SK-MEL-5 (cell line): ENCODE measurements around the gene C9orf72. TPM values are rescaled to one million over a fixed set of nuclear protein-coding genes. Genes with fewer than 3 reads are reported as not detected.

Experiments used
- DNase-seq: peaks from one replicate; pipeline ENCODE4 v3.0.0-alpha.2; 2016; ENCODE audit warnings: low read depth, low spot score
- in situ Hi-C: cut with HindIII; loops from 2 replicates; pipeline ENCODE4 v1.10.0; 2016; ENCODE audit warnings: low sequenced_read_pairs, high pct_unique_total_duplicates, low pct_unique_long_range_greater_than_20kb
- total RNA-seq: library from RNA; depleted of rRNA; stranded (reverse); fragments of >200 nt; shearing (Covaris generic); gene quantifications from 2 replicates; pipeline ENCODE4 v1.2.3, GENCODE V29; 2014

C9orf72 gene
- total RNA-seq, 1 experiment from 2014 or later, result not detected

DNA sequence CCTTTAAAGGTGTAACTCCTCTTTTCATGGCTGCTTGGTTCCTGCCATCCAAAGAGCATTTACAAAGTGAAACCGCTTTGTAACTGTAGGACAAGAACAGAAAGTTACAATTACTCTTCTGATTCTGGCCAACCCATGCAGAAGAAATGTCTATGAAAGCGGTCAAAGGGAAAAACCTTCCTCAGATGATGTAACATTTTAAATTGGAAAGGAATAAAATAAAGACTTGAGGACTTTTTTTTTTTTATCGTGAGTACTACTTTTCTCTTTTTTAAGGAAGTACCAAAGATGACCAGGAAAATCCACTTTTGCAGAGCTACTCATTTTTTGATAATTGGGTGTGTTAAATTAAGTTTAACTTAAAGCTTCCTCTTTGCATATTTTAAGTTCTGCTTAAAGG is 13.0 kb upstream of the C9orf72 start:
- no peak for DNase-seq
- in situ Hi-C loops, result no loop called here

GRCh38 chr9:27584931-27585330 is 11.7 kb upstream of the C9orf72 start:
- in situ Hi-C loops, result no loop called here
- no peak for DNase-seq

- in situ Hi-C loops, result no loop called here
- DNase-seq, result no peak
These were observed 9.5 kb upstream of the C9orf72 start for GRCh38 chr9:27582794-27583193.

DNA sequence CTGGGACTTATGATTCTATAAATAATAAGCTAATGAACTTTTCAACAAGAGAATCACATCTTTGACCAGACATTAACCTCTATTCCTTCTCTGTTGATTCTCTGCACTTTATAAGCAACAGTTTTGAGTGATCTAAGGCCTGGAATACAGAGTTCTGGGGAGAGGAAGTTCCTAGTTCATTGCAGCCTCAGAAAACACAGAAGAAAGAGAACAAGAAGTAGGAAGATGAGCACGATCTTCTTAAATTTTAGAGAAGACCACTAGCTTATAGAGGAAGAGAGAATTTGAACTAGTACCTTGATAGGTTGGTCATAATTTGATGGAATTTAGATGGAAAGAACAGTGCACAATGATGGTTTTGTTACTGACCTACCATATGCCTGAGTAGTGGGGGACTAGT is 8.5 kb upstream of the C9orf72 start:
- no peak for DNase-seq
- in situ Hi-C loops, result no loop called here

DNA sequence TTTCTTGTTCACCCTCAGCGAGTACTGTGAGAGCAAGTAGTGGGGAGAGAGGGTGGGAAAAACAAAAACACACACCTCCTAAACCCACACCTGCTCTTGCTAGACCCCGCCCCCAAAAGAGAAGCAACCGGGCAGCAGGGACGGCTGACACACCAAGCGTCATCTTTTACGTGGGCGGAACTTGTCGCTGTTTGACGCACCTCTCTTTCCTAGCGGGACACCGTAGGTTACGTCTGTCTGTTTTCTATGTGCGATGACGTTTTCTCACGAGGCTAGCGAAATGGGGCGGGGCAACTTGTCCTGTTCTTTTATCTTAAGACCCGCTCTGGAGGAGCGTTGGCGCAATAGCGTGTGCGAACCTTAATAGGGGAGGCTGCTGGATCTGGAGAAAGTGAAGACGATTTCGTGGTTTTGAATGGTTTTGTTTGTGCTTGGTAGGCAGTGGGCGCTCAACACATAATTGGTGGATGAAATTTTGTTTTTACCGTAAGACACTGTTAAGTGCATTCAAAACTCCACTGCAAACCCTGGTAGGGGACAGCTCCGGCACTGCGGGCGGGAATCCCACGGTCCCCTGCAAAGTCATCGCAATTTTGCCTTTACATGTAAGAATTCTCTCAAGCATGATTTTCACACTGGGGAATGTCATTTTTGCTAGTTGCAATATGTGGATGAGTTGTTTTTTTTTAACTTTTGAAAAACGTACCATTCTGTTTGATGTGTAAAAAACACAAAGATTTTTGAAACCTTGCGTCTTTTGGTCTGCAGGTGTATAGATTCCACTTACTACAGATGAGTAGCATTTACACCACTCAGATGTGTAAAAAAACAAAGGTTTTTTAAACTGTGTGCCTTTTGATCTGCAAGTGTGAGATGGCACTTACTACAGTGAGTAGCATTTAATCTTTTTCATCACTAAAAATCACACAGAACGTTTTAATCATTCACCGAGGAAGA is 631 bp upstream of the C9orf72 start:
- no peak for DNase-seq
- in situ Hi-C loops, result no loop called here

DNA sequence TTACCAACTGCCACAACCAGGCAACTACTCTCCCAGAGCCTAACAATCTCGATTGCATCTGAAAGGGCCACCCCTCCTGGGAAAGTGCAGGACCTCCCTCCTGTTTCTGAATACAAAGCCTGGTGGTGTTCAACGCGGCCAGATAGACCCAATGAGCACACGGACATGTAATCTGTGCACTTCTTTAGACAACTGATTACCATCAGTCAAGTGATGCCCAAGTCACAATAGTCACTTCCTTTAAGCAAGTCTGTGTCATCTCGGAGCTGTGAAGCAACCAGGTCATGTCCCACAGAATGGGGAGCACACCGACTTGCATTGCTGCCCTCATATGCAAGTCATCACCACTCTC is 739 bp downstream of the C9orf72 start:
- DNase-seq, result no peak
- in situ Hi-C loops, result no loop called here

DNA sequence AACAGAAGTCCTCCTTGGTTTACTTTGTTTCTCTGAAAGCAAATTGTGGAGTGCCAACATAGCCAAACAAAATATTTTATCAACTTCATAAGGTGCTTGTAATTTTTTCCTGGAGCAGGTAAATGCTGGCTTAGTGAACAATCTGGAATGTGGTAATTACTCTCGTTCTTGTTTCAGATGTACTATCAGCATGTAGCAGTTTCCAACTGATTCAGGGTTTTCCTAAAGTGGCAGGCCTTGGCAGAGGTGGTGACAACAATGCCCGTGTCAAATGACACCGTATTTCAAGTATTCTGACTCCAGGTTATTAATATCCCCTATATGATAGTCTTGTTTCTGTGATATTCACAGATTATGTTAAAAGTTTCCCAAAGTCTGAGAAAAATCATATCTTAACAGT is 1.2 kb downstream of the C9orf72 start:
- in situ Hi-C loops, result no loop called here

DNA sequence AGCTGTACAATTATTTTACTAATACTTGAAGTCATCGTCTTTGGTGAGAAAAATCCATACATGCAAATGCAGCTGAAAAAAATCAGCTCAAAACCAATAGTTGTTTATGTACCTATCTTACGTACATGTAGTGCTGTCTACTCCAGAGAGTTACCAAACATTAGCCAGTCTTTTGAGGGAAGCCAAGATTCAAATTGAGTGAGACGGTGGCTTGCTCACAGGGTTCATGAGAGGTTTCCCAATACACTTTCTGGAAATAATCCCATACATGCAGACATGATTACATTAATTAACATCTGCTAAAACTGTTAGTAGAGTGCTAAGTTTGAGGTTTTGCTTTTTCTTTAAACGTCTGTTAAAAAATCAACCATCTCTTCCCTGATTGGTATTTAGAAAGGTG is 2.3 kb downstream of the C9orf72 start:
- in situ Hi-C loops, result no loop called here
- no peak for DNase-seq

More for the DNA sequence above, 1.2 kb downstream of the C9orf72 start:
- DNase-seq, result no peak

DNA sequence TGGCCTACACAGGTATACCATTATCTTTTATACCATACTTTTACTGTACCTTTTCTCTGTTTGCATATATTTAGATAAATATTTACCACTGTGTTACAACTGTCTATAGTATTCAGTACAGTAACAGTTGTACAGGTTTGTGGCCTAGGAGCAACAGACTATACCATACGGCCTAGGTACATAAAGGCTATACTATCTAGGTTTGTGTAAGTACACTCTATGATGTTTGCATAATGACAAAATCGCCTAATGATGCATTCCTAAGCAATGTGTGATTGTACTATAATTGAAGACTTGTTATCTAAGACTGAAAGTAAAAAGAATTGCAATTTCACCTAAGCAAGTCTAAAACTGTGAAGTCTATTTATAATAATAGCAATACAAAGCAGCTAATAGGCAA is 3.9 kb downstream of the C9orf72 start:
- in situ Hi-C loops, result no loop called here
- no peak for DNase-seq

DNA sequence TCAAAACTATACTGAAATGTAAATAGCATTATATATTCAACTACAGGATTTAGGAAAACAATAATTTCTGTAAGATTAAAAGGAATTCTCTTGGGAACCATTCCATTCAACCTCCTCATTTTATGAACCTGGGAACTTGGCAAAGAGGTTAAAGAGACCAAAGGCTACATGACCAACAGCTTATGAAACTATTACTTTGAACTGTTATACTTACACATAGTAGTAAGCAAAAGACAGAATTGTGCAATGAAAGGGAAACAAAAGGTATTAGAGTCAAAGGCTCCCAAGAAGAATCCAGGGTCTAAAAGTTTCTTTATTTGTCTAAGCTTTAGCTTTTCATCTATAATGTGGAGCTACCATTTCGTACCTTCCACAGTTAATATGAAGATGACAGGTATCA is 7.2 kb downstream of the C9orf72 start:
- no peak for DNase-seq
- in situ Hi-C loops, result no loop called here

DNA sequence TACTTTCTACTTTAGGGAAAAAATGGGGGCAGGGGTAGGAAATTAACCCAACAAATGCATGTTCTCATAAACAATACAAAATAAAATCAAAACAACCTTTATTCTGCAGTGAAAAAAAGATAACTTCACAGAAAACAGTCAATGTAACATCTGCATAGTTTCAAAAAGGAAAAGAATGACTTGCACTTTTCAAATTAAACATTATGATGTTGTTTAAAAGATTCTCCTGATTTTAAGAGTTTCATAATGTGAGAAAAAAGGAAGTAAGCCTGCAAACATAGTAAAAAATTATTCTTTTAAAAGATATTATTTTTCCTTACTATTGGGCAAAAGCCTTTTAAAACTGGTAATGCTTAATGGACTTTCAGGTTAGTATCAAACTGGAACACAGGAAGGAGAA is 7.6 kb downstream of the C9orf72 start:
- in situ Hi-C loops, result no loop called here
- no peak for DNase-seq

DNA sequence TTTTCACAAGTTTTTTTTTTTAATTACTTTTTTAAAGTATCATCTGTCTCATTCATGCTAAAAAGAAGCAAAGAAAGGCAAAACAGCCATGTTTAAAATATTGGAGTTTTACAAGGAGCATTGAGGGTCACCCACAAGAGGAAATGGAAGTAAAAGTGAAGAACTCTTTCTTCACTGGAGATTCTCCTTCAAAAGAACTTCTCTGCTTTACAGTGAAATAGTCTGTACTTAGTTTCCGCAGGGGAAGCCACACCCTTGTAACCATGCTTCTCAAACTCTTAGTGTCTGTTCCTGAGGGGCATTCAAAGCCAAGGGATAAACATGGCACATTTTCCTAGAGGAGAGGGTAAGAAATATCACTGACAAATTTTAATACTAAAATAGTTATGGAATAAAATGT is 8.6 kb downstream of the C9orf72 start:
- in situ Hi-C loops, result no loop called here
- no peak for DNase-seq

GRCh38 chr9:27563738-27564430 is 9.4 kb downstream of the C9orf72 start:
- in situ Hi-C loops, result no loop called here
- DNase-seq, result no peak

- in situ Hi-C loops, result no loop called here
- no peak for DNase-seq
These were observed 11.6 kb downstream of the C9orf72 start for GRCh38 chr9:27561685-27562084.

- in situ Hi-C loops, result no loop called here
These were observed 12.8 kb downstream of the C9orf72 start for GRCh38 chr9:27560457-27560856.

DNA sequence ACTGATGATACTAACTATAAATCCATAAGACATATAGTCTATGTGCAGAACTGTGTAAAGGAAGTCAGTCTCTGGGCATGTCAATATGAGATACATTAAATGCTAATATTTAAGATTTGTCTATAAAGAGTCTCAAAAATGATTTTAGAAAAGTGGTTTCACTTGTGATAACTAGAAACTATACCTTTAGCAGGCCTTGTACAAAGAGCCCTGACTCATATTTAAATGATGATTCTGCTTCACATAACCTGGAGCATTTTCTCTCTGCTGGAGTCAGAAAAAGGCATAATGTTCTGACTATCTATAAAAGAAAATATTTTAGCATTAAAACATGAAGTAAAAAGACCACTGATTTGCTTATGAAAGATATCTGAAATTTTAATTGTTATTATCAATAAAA is 15.0 kb downstream of the C9orf72 start:
- DNase-seq, result no peak
- in situ Hi-C loops, result no loop called here

More at GRCh38 chr9:27560457-27560856, 12.8 kb downstream of the C9orf72 start:
- no peak for DNase-seq

DNA sequence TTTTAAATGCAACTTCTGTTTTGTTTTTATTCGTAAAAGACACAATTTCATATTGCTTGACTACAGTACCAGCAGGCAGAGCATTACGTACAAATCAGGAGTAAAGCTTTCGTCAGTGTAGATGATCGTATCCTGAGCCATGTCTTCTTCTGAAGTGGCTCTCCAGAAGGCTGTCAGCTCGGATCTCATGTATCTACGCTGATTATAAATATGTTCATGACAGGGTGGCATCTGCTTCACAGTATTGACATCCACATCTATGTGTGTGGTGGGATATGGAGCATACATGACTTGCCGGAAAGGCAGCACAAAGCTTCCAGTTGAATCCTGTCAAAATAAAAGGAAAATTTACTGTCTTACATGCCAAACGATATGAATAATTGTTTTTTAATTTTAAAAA is 16.8 kb downstream of the C9orf72 start:
- no peak for DNase-seq
- in situ Hi-C loops, result no loop called here

- DNase-seq, result no peak
- in situ Hi-C loops, result no loop called here
These were observed 18.6 kb downstream of the C9orf72 start for GRCh38 chr9:27554712-27555111.

- DNase-seq, result no peak
- in situ Hi-C loops, result no loop called here
These were observed 24.0 kb downstream of the C9orf72 start for GRCh38 chr9:27549196-27549755.
